Omental fat pad (tissue), 4 donors: ENCODE results near the gene MAML3. TPM values are rescaled to one million over a fixed set of nuclear protein-coding genes. Genes with fewer than 3 reads are reported as not detected.

Experiments used
- ATAC-seq: fragments of 150-250 bp; one replicate; pipeline ENCODE4 v1.9.1; 2016; ENCODE audit warnings: mild to moderate bottlenecking, moderate library complexity; ENCODE audit not compliant: low FRiP score
- DNase-seq: peaks from one replicate; pipeline ENCODE4 v3.0.0-alpha.2; 2019; ENCODE audit warnings: low spot score
- total RNA-seq, 4 donors: library from RNA; depleted of rRNA; stranded (reverse); fragments of >200 nt; gene quantifications; one replicate each; pipeline ENCODE4 v1.1.0, GENCODE V29; 2016
- TF ChIP-seq, protein P1 (sequence below), 3 donors: fragments of 450-650 bp; IDR thresholded peaks; one replicate each; pipeline ENCODE4 v1.5.1; 2016 to 2017; ENCODE audit warnings: antibody characterized with exemption in 3 of 3, mild to moderate bottlenecking in 3 of 3, moderate library complexity in 2 of 3

Gene MAML3
- total RNA-seq, 4 donors from 2014 or later = 4.8 to 12.8 (median 11.7) TPM

- TF ChIP-seq, protein P1, sequence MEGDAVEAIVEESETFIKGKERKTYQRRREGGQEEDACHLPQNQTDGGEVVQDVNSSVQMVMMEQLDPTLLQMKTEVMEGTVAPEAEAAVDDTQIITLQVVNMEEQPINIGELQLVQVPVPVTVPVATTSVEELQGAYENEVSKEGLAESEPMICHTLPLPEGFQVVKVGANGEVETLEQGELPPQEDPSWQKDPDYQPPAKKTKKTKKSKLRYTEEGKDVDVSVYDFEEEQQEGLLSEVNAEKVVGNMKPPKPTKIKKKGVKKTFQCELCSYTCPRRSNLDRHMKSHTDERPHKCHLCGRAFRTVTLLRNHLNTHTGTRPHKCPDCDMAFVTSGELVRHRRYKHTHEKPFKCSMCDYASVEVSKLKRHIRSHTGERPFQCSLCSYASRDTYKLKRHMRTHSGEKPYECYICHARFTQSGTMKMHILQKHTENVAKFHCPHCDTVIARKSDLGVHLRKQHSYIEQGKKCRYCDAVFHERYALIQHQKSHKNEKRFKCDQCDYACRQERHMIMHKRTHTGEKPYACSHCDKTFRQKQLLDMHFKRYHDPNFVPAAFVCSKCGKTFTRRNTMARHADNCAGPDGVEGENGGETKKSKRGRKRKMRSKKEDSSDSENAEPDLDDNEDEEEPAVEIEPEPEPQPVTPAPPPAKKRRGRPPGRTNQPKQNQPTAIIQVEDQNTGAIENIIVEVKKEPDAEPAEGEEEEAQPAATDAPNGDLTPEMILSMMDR (IDR thresholded peaks at IDR 0.05) = no peak
- ATAC-seq = peak; percentile 47
- DNase-seq = no peak
Observed at GRCh38 chr4:139973015-139973414, 181.0 kb downstream of the MAML3 start.

DNA sequence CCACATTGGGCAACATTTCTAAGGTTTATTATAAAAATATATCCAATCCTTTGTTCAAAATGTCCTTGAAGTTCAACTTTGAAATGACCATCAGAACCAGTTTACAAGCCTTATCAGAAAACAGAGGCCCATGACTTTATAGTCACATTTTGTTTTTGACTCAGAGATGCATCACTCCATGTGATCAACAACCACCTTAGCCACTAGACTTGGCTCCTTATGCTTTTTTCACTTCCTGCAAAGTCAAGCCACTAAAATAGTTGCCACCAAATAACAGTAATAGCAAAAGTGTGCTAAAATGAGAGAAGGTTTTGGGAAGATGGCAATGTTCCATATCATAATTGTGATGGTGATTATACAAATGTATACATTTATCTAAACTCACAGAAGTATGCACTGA lies 181.7 kb downstream of the MAML3 start:
- DNase-seq (no peak), ATAC-seq (no peak)
- TF ChIP-seq, protein P1 (IDR thresholded peaks at IDR 0.05) = no peak

GRCh38 chr4:139971111-139971510 lies 182.9 kb downstream of the MAML3 start:
- DNase-seq (no peak), ATAC-seq (no peak)
- TF ChIP-seq, protein P1 (IDR thresholded peaks at IDR 0.05) = no peak

DNA sequence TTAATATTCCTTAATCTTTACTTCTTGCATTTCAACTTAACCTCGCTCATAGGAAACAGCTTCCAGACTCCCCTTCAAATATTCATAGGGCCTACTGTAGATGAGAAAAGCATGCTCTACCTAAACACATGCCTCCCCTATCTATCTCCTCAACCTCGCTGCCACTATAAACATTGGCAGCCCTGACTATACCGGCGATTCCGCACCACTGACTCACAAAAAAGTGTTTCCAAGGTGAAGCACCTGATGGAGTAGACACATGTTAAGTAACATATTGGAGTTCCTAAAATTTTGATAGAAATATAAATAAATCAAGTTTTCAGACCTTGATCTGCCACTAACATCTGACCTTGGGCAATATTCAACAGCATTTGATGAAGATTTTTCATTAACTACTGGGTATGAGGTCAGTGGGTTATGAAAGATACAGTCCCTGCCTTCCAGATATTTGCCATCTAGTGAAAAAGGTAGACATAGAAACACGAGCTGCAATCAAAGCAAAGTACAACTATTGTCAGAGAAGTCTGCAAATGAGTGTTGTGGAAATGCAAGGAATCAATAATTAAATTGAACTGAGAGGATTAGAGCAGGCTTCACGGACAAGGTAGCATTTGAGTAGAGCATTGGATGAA lies 184.2 kb downstream of the MAML3 start:
- DNase-seq (no peak), ATAC-seq (no peak)
- TF ChIP-seq, protein P1 (IDR thresholded peaks at IDR 0.05) = no peak

- DNase-seq = no peak
- no peak for ATAC-seq
- TF ChIP-seq, protein P1 (IDR thresholded peaks at IDR 0.05) = no peak
Observed at GRCh38 chr4:139968831-139969230, 185.2 kb downstream of the MAML3 start.

GRCh38 chr4:139966383-139966782 lies 187.6 kb downstream of the MAML3 start:
- ATAC-seq (no peak), DNase-seq (no peak)
- TF ChIP-seq, protein P1 (IDR thresholded peaks at IDR 0.05) = no peak

DNA sequence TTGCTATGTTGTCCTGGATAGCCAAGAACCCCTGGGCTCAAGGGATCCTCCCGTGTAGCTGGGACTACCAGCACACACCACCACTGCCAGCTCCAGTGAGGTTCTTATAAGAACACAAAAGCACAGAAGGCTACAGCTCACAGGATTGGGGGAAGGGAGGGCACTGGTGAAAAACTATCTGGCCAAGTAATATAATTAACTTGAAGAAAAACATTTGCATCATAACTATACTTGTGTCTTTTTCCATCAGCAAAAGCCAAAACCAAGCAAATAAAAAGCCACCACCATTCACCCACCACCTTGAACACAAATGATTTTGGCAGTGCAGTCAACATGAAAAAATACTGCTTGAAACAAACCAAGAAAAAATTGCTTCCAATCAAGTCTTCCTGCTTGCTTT lies 188.2 kb downstream of the MAML3 start:
- no peak for ATAC-seq

More for the DNA sequence above, 188.2 kb downstream of the MAML3 start:
- DNase-seq = no peak
- TF ChIP-seq, protein P1 (IDR thresholded peaks at IDR 0.05) = no peak
